Heart right ventricle (tissue), 16 donors: ENCODE data around the gene FKBP7. TPM values are rescaled to one million over a fixed set of nuclear protein-coding genes. Genes with fewer than 3 reads are reported as not detected.

ENCODE experiments used
- ATAC-seq, 8 donors: fragments of 200-7000 bp; cut with Tn5 transposase; one replicate each; pipeline ENCODE4 v1.9.1; 2020; ENCODE audit warnings: mild to moderate bottlenecking in 8 of 8, moderate library complexity in 8 of 8, moderate number of reproducible peaks in 1 of 8
- DNase-seq, 2 donors: peaks; one replicate each; pipeline ENCODE4 v3.0.0-alpha.2; 2020
- H3K27ac ChIP-seq, 10 donors: fragments of 200-600 bp; sonication (generic) in 2 of 10; one replicate each; pipeline versions ENCODE4 v1.5.0 to v1.8.0; 2020 to 2022; ENCODE audit warnings: mild to moderate bottlenecking in 3 of 10
- H3K27me3 ChIP-seq, 7 donors: fragments of 200-600 bp; one replicate each; pipeline ENCODE4 v1.8.0; 2021 to 2022; ENCODE audit warnings: mild to moderate bottlenecking in 2 of 7
- H3K36me3 ChIP-seq, 9 donors: fragments of 200-600 bp; sonication (generic) in 1 of 9; one replicate each; pipeline versions ENCODE4 v1.5.0 to v1.8.0; 2020 to 2022; ENCODE audit warnings: mild to moderate bottlenecking in 2 of 9
- H3K4me1 ChIP-seq, 9 donors: fragments of 200-600 bp; sonication (generic) in 1 of 9; one replicate each; pipeline versions ENCODE4 v1.5.0 to v1.8.0; 2020 to 2022; ENCODE audit warnings: mild to moderate bottlenecking in 4 of 9
- H3K4me3 ChIP-seq, 10 donors: fragments of 200-600 bp; sonication (generic) in 2 of 10; one replicate each; pipeline versions ENCODE4 v1.5.0 to v1.8.0; 2020 to 2022; ENCODE audit warnings: mild to moderate bottlenecking in 7 of 10, moderate library complexity in 2 of 10
- H3K9me3 ChIP-seq, 11 donors: fragments of 200-600 bp in 10 of 11; sonication (generic) in 2 of 11; one replicate each; pipeline versions ENCODE4 v1.5.0 to v1.8.0; 2013 to 2022; ENCODE audit warnings: mild to moderate bottlenecking in 2 of 11, control low read depth in 1 of 11, moderate library complexity in 1 of 11
- CTCF ChIP-seq, 9 donors: fragments of 200-600 bp; sonication (generic) in 2 of 9; IDR thresholded peaks; one replicate each; pipeline versions ENCODE4 v1.5.0 to v1.8.0; 2021 to 2022; ENCODE audit warnings: antibody characterized with exemption in 9 of 9, mild to moderate bottlenecking in 5 of 9, moderate library complexity in 1 of 9
- WGBS, 2 donors: extraction: QIAGEN DNeasy Blood & Tissue Kit; methylation state at CpG; one replicate each; pipeline ENCODE4 v1.1.7; 2013; ENCODE audit warnings: inconsistent platforms in 1 of 2; 5-methylcytosine and 5-hydroxymethylcytosine counted together
- intact Hi-C, 10 donors: fragments of 100-400 bp; cut with DNase I; formaldehyde crosslinking; loops; one replicate each; pipeline versions ENCODE4 v1.11.1 to v1.14.2; 2022
- polyA plus RNA-seq, 2 donors: library from polyadenylated mRNA; stranded (reverse); fragments of 200-250 nt; gene quantifications; one replicate each; pipeline ENCODE4 v1.2.3, GENCODE V29; 2013
- total RNA-seq, 10 donors: library from RNA; stranded (reverse); fragmentation: NEBNext Ultra II Directional in 3 of 10; extraction: Animal tissue kit (Norgen Biotek cat#: 25700) in 3 of 10; gene quantifications; one replicate each; pipeline versions ENCODE4 v1.2.1 to v1.2.4, GENCODE V29; 2021 to 2023
- donor health status: Arrhythmogenic right ventricular cardiomyopathy.
- donor health status: ischemic (EF 13 %, LVEDD 7.1; RV severe dilation, severe dysfunction).
- donor health status: healthy with polysubstance abuse.
- donor health status: DM: no; HTN: yes; CAD: no.
- donor health status: DM: no; HTN: no; CAD: no.
- donor health status: ischemic (EF 25% LVEDD 6.9; RV normal size, moderate dysfunction).
- donor health status: ischemic (EF 25% LVEDD 5.7; RV mildly dilated, moderate dysfunction).
- donor health status: healthy.
- donor health status: DM: yes; HTN: yes; CAD: no.
- donor health status: Ischemic cardiomyopathy.
- donor health status: ischemic (EF 35%, LVEDD 5.7; RV mildly dilated, moderate dysfunction).
- donor health status: nonischemic (EF 11% LVEDD 7.7; RV severe dilation, severe dysfunction).
- donor health status: DM: yes; HTN: yes; CAD: no.
- donor health status: PGD.
- donor health status: ischemic (EF 29% LVEDD 5.4; RV normal size, mild dysfunction).
- donor health status: nonischemic (EF 23%, LVEDD 6.1; RV moderate dilation, normal function).

Gene FKBP7
- total and polyA plus RNA-seq, 12 donors, result 6.1 to 12.4 (median 9.2) TPM

GRCh38 chr2:178508646-178509045, 30.2 kb upstream of the FKBP7 start:
- intact Hi-C loops, result no loop called here
- ATAC-seq, result no peak
- no peaks in the 10 kb centered on the region for H3K27me3 ChIP-seq
- H3K9me3 ChIP-seq, result no peaks in the 10 kb centered on the region
- peaks cover 0 to 8% (median 0%) of the 10 kb centered on the region in 9 donors for H3K4me1 ChIP-seq
- no peak for DNase-seq
- peaks cover 0 to 85% (median 13%) of the 10 kb centered on the region in 9 donors for H3K36me3 ChIP-seq
- H3K27ac ChIP-seq, result no peak overlapping the region
- WGBS, 2 donors, result 94 to 98% methylated on average over 2 of the region's 2 CpGs
- no peak overlapping the region for H3K4me3 ChIP-seq
- no peak for TF ChIP-seq CTCF (IDR thresholded peaks at IDR 0.05)

- ATAC-seq (no peak), DNase-seq (no peak)
- Histone ChIP-seq H3K4me1 (peaks cover 0 to 8% (median 0%) of the 10 kb centered on the region in 9 donors), H3K36me3 (peaks cover 0 to 90% (median 26%) of the 10 kb centered on the region in 9 donors), H3K9me3 (no peaks in the 10 kb centered on the region), H3K27ac (no peak overlapping the region), H3K4me3 (no peak overlapping the region), H3K27me3 (no peaks in the 10 kb centered on the region)
- intact Hi-C loops, result no loop called here
- WGBS, 2 donors, result 95 to 96% methylated on average over 1 of the region's 1 CpG
- TF ChIP-seq CTCF (IDR thresholded peaks at IDR 0.05), result no peak
These were observed 28.5 kb upstream of the FKBP7 start for GRCh38 chr2:178506949-178507348.

GRCh38 chr2:178506524-178506923, 28.1 kb upstream of the FKBP7 start:
- ATAC-seq (no peak), DNase-seq (no peak)
- WGBS, 2 donors, result 90 to 98% methylated on average over 2 of the region's 2 CpGs
- H3K27me3 ChIP-seq, result no peaks in the 10 kb centered on the region
- intact Hi-C loops, result no loop called here
- no peak for TF ChIP-seq CTCF (IDR thresholded peaks at IDR 0.05)
- H3K9me3 ChIP-seq, result no peaks in the 10 kb centered on the region
- H3K4me3 ChIP-seq, result no peak overlapping the region
- peaks cover 0 to 91% (median 29%) of the 10 kb centered on the region in 9 donors for H3K36me3 ChIP-seq
- no peak overlapping the region for H3K27ac ChIP-seq
- H3K4me1 ChIP-seq, result peaks cover 0 to 8% (median 0%) of the 10 kb centered on the region in 9 donors

- Histone ChIP-seq H3K4me1 (peaks cover 0 to 8% (median 0%) of the 10 kb centered on the region in 9 donors), H3K36me3 (peaks cover 0 to 91% (median 33%) of the 10 kb centered on the region in 9 donors), H3K4me3 (no peak overlapping the region), H3K27ac (no peak overlapping the region), H3K9me3 (no peaks in the 10 kb centered on the region), H3K27me3 (no peaks in the 10 kb centered on the region)
- 93 to 95% methylated on average over 1 of the region's 1 CpG for WGBS, 2 donors
- no peak for ATAC-seq
- no peak for TF ChIP-seq CTCF (IDR thresholded peaks at IDR 0.05)
- intact Hi-C loops, result no loop called here
- no peak for DNase-seq
These were observed 27.7 kb upstream of the FKBP7 start for GRCh38 chr2:178506101-178506500.
